ENCODE data around the gene STK32C.

- TF ChIP-seq POLR2AphosphoS5 (IDR thresholded peaks at IDR 0.05; ENCODE audit: low read depth, low read length) (no peak), TAF1 (IDR thresholded peaks at IDR 0.05; ENCODE audit: borderline replicate concordance, insufficient read depth, low read length) (no peak), FOXP2 (optimal IDR thresholded peaks at IDR 0.05; ENCODE audit: borderline replicate concordance, extremely low read depth, extremely low read length, insufficient read depth) (no peak)
Observed at GRCh38 chr10:132256866-132257265, 50.9 kb downstream of the STK32C start.

All from PFSK-1 (cell line).